ENCODE data around the gene ZNF41.
"Not testable (repeated sequence)": the region's sequence is repeated elsewhere in the genome, so short reads cannot be mapped to it uniquely, and the experiment has no call there.

Gene ZNF41

DNA sequence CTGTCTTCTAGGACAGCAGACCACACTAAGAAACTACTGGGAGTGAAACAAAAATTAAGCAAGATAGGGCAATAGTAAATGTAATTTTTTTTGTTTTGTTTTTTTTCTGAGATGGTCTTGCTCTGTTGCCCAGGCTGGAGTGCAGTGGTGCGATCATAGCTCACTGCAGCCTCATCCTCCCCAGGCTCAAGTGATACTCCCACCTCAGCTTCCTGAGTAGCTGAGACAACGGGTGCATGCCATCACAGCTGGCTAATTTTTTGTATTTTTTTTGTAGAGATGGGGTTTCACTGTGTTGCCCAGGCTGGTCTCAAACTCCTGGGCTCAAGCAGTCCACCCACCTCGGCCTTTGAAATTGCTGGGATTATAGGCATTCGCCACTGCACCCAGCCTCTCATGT, 9.1 kb upstream of the ZNF41 start:
- in situ Hi-C loops (cut with HindIII; ENCODE audit: low sequenced_read_pairs): not testable (repeated sequence)

DNA sequence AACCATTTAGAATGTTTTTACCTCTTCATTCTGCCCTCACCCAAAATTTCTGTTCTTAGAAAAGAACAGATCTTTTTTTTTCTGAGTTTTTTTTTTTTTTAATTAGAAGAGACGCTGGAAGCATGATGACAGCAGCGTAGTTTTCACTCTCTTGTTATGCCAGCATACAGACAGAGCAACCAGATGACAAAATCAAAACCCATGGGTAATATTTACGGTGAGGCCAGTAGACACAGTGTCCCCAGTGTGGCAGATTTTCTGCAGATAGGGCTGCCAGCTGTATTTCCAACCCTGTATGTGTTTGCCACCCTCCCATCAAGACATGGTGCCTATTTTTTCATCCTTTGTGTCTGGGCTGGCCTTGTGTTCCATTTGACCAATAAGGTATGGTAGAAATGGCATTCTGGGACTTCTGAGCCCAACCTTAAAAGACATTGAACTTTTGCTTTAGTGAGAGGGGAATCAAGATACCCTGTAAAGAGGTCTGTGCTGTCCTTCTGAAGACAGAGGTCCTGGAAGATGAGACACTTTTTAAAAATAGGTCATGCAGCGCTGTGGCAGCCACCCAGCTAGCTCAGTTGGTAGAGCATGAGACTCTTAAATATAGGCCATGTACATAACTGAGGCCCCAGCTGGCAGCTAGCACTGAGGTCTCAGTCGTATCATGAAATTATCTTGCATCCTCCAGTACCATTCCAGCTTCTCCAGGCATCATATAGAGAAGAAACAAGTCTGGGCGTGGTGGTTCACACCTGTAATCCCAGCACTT, 6.7 kb upstream of the ZNF41 start:
- in situ Hi-C loops (cut with HindIII; ENCODE audit: low sequenced_read_pairs): no loop called here

DNA sequence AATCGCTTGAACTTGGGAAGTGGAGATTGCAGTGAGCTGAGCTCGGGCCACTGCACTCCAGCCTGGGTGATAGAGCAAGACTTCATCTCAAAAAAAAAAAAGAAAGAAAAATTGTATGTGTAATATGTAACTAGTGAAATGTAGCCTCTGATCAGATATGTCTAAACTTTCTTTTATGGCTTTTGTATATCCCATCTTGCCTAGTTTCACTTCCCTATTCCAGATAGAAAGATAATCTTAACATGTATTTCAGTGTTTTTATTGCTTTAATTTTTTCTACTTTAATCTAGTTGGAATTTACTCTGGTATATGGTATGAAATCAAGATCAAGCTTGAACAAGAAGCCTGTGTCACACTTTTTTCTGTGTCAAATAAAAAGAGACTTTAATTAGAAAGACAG, 1.9 kb upstream of the ZNF41 start:
- in situ Hi-C loops (cut with HindIII; ENCODE audit: low sequenced_read_pairs): no loop called here

GRCh38 chrX:47483306-47484268, 565 bp upstream of the ZNF41 start:
- in situ Hi-C loops (cut with HindIII; ENCODE audit: low sequenced_read_pairs): no loop called here

GRCh38 chrX:47482065-47482511, 934 bp downstream of the ZNF41 start:
- in situ Hi-C loops (cut with HindIII; ENCODE audit: low sequenced_read_pairs): no loop called here

DNA sequence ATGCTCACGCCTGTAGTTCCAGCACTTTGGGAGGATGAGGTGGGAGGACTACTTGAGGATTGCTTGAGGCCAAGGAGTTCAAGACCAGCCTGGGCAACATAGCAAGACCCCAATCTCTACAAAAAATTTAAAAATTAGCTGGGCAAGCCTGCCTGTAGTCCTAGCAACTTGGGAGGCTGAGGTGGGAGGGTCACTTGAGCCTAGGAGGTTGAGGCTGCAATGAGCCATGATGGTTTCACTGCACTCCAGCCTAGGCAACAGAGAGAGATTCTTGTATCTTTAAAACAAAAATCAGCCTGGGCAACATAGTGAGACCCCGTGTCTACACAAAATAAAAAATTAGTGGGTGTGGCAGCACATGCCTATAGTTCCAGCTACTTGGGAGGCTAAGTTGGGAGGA, 1.9 kb downstream of the ZNF41 start:
- in situ Hi-C loops (cut with HindIII; ENCODE audit: low sequenced_read_pairs): no loop called here

DNA sequence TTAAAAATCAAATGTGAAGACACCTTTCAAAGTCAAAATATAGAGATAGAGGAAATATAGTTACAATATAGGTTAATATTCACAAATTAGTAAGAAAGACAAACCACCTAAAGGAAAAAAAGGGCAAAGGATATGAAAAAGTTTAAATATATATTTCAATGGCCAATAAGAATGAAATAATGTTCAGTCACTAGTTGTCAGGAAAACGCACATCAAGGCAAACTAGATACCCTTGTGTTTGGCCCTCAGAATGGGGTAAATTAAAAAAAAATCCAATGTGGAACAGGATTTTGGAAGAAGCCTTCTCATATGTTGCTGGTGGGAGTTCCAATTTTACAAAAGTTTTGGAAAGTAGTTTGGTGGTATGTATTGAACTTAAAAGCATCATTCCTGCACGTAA, 2.4 kb downstream of the ZNF41 start:
- in situ Hi-C loops (cut with HindIII; ENCODE audit: low sequenced_read_pairs): no loop called here

GRCh38 chrX:47475476-47475875, 7.5 kb downstream of the ZNF41 start:
- in situ Hi-C loops (cut with HindIII; ENCODE audit: low sequenced_read_pairs): no loop called here

DNA sequence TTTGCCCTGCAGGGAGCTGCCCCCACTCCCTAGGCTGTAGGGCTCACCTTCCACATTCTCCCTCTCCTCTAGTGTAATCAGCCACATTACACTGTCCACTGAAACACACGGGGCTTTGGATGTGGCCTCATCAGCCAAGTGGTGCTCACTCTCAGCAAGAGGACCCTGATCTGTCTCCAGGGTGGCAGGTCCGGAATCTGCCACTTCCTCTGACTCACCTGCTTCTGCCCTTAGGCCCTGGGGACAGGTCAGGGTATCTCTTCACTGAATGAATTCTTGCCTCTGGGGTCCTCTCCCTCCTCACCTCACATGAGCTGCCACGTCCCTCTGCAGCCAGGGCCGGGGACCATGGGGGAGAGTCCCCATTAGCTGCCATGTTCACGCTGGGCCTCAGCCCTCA, 15.9 kb downstream of the ZNF41 start:
- in situ Hi-C loops (cut with HindIII; ENCODE audit: low sequenced_read_pairs): no loop called here

DNA sequence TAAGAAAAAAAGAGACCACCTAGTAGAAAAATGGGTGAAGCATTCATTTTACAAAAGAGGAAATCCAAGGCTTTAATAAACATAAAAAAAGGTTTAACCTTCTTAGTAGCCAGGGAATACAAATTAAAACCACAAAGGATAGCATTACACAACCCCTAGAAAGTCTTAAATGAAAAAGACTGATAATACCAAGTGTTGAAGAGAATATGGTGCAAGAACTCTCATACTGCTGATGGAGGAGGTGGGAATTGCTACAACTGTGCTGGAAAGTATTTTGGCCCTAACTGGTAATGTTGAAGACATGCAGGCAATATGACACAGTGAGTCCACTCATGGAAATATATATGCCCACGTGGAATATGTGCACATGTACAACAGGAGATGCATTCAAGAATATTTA, 22.5 kb downstream of the ZNF41 start:
- in situ Hi-C loops (cut with HindIII; ENCODE audit: low sequenced_read_pairs): no loop called here

DNA sequence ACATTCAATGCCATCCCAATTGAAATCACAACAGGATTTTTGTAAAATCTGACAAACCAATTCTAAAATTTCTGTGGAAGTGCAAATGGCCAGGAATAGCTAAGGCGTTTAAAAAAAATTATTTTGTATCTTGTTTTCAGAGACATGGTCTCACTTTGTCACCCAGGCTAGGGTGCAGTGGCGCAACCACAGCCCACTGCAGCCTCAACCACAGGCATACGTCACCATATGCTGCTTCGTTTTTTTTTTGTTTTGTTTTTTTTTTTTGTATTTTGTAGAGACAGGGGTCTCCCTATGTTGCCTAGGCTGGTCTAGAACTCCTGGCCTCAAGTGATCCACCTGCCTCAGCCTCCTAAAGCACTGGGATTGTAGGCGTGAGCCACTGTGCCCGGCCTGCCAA, 24.5 kb downstream of the ZNF41 start:
- in situ Hi-C loops (cut with HindIII; ENCODE audit: low sequenced_read_pairs): no loop called here

- in situ Hi-C loops (cut with HindIII; ENCODE audit: low sequenced_read_pairs): no loop called here
These were observed 26.9 kb downstream of the ZNF41 start for GRCh38 chrX:47456080-47456479.

GRCh38 chrX:47452112-47452511, 30.9 kb downstream of the ZNF41 start:
- in situ Hi-C loops (cut with HindIII; ENCODE audit: low sequenced_read_pairs): no loop called here

DNA sequence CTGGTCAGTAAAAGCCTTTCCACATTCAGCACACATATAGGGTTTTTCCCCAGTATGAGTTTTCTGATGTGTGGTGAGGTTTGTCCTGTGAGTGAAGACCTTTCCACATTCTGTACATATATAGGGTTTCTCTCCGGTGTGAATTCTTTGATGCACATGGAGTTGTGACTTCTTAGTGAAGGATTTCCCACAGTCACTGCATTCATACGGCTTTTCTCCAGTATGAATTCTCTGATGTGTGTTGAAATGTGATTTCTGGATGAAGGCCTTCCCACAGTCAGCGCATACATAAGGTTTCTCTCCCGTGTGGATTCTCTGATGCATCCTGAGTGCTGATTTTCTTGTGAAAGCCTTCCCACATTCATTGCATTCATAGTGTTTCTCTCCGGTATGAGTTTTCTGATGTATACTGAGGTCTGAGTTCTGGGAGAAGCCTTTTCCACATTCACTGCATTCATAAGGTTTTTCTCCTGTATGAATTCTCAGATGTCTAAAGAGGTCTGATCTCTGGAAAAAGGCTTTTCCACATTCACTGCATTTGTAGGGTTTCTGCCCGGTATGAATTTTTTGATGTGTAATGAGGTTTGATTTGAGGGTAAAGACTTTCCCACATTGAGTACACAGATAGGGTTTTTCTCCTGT, 34.7 kb downstream of the ZNF41 start:
- in situ Hi-C loops (cut with HindIII; ENCODE audit: low sequenced_read_pairs): no loop called here

- in situ Hi-C loops (cut with HindIII; ENCODE audit: low sequenced_read_pairs): no loop called here
These were observed 35.4 kb downstream of the ZNF41 start for GRCh38 chrX:47447607-47448006.

DNA sequence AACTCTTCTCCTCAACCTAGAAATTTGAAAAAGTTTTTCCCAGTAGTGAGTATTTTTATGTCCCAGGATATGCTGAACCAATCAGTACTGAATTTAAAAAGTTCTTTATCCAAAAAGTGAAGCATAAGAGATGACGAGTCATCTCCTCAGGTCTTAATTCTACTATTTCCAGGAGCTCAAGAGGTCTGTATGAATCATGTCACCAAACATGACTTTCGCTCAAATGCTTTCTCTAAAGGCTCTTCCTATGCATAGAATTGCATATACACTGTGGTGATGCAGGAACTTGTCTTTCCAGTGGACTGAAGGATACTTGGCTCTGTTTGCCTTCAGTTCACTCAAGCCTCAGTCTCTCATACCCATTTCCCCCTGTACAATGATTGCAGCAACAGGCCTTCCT, 36.1 kb downstream of the ZNF41 start:
- in situ Hi-C loops (cut with HindIII; ENCODE audit: low sequenced_read_pairs): no loop called here

DNA sequence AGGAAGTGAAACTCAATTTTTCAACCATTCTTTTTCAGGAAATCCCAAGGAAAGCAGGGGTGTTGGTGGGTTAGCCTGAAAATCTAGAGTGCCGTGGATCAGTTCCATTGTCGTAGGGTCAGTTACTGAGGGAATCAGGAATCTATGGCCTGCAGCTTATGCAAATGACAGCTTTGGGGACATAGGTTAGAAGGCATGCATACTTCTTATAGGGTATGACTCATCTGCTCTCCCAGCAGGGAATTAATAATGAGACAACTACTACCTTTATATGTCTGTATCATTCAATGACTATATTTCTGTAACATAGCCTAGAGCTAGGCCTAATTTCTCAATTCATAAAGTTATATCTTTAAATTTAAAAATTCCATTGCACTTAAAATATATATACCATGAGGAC, 36.6 kb downstream of the ZNF41 start:
- in situ Hi-C loops (cut with HindIII; ENCODE audit: low sequenced_read_pairs): no loop called here

DNA sequence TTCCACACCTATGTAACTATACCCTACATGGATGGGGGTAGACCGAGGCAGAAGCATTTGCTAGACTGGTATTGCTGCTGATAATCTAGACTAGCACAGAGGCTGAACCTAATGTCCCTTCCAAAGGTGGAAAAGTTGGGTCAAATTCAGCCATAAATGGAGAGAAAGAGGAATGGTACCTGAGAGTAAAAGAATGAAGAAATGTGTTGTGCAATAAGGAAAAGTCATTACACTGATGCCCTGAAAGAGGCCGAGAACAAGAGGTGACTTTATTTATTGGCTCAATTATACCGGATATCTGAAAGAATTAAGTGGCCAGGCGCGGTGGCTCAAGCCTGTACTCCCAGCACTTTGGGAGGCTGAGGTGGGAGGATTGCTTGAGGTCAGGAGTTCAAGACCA, 52.1 kb downstream of the ZNF41 start:
- in situ Hi-C loops (cut with HindIII; ENCODE audit: low sequenced_read_pairs): no loop called here

DNA sequence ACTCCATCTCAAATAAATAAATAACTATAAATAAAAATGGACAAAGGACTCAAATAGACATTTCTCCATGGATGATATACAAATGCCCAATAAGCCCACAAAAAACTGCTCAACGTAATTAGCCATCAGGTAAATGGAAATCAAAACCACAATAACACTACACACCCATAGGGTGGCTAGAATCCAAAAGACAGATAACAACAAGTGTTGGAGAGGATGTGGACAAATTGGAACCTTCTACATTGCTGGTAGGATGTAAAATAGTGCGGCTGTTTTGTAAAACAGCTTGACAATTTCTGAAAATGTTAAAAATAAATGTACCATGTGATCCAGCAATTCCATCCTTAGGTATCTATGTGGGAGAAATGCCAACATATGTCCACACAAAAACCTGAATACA, 60.6 kb downstream of the ZNF41 start:
- in situ Hi-C loops (cut with HindIII; ENCODE audit: low sequenced_read_pairs): no loop called here

- in situ Hi-C loops (cut with HindIII; ENCODE audit: low sequenced_read_pairs): no loop called here
These were observed 62.1 kb downstream of the ZNF41 start for GRCh38 chrX:47420962-47421361.

DNA sequence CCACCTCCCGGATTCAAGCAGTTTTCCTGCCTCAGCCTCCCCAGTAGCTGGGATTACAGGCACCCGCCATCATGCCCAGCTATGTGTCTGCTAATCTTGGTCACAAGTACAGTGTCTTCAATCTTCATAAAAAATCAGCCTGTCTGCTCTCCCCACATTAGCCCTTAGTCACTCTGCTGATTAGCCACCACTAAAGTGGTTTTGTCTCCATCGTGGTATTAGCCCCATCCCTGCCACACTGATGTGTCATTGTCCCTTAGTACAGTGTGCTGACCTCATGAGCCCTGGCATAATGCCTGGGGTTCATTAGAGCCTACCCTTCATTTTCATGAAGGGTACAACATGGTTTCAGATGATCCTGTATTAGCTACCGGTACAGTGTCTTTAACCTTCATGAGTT, 62.8 kb downstream of the ZNF41 start:
- in situ Hi-C loops (cut with HindIII; ENCODE audit: low sequenced_read_pairs): no loop called here

DNA sequence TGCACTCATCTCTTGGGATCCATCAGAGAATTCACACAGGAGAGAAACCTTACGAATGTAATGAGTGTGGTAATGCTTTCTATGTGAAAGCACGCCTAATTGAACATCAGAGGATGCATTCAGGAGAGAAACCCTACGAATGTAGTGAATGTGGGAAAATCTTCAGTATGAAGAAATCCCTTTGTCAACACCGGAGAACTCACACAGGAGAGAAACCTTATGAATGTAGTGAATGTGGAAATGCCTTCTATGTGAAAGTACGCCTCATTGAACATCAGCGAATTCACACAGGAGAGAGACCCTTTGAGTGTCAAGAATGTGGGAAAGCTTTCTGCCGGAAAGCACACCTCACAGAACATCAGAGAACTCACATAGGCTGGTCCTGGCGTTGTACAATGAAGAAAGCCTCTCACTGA, 69.8 kb downstream of the ZNF41 start:
- in situ Hi-C loops (cut with HindIII; ENCODE audit: low sequenced_read_pairs): no loop called here

Data from endothelial cell of hepatic sinusoid (primary cell).